ENCODE data around the gene OR2L8. TPM values are rescaled to one million over a fixed set of nuclear protein-coding genes. Genes with fewer than 3 reads are reported as not detected.
"Not testable (repeated sequence)": the region's sequence is repeated elsewhere in the genome, so short reads cannot be mapped to it uniquely, and the experiment has no call there.

OR2L8 gene
- total RNA-seq = not detected in 2 replicates

- no peak for DNase-seq (ENCODE audit: extremely low read depth, low read depth, low spot score)
Measured at GRCh38 chr1:247948558-247948957, at the start of gene OR2L8. Gene OR2L8, plus strand, starts transcription at chr1:247948858. Its CDS starts 0 bp downstream, at chr1:247948858.

GRCh38 chr1:247904122-247904521, 44.5 kb upstream of the OR2L8 start:
- DNase-seq (ENCODE audit: extremely low read depth, low read depth, low spot score) = no peak

- DNase-seq (ENCODE audit: extremely low read depth, low read depth, low spot score) = no peak
Measured at GRCh38 chr1:247905181-247905580, 43.5 kb upstream of the OR2L8 start.

GRCh38 chr1:247905910-247906503, 42.7 kb upstream of the OR2L8 start:
- no peak for DNase-seq (ENCODE audit: extremely low read depth, low read depth, low spot score)

- no peak for DNase-seq (ENCODE audit: extremely low read depth, low read depth, low spot score)
Measured at GRCh38 chr1:247906504-247907047, 42.1 kb upstream of the OR2L8 start.

- DNase-seq (ENCODE audit: extremely low read depth, low read depth, low spot score) = no peak
Measured at GRCh38 chr1:247908766-247909165, 39.9 kb upstream of the OR2L8 start.

GRCh38 chr1:247913786-247914185, 34.9 kb upstream of the OR2L8 start:
- DNase-seq (ENCODE audit: extremely low read depth, low read depth, low spot score) = no peak

GRCh38 chr1:247914941-247915662, 33.6 kb upstream of the OR2L8 start:
- no peak for DNase-seq (ENCODE audit: extremely low read depth, low read depth, low spot score)

GRCh38 chr1:247919952-247920351, 28.7 kb upstream of the OR2L8 start, which contains the start of gene OR2T8:
Gene OR2T8, plus strand, starts transcription at chr1:247920252. Its CDS starts 766 bp downstream, at chr1:247921018.
- DNase-seq (ENCODE audit: extremely low read depth, low read depth, low spot score) = no peak

GRCh38 chr1:247923941-247924340, 24.7 kb upstream of the OR2L8 start:
- no peak for DNase-seq (ENCODE audit: extremely low read depth, low read depth, low spot score)

- no peak for DNase-seq (ENCODE audit: extremely low read depth, low read depth, low spot score)
Measured at GRCh38 chr1:247924868-247925267, 23.8 kb upstream of the OR2L8 start, which contains the start of gene OR2AJ1. Gene OR2AJ1, plus strand, starts transcription at chr1:247924889. Its CDS starts 8,880 bp downstream, at chr1:247933769.

GRCh38 chr1:247933989-247934388, 14.7 kb upstream of the OR2L8 start:
- no peak for DNase-seq (ENCODE audit: extremely low read depth, low read depth, low spot score)

- no peak for DNase-seq (ENCODE audit: extremely low read depth, low read depth, low spot score)
Measured at GRCh38 chr1:247935781-247936180, 12.9 kb upstream of the OR2L8 start.

GRCh38 chr1:247936415-247936814, 12.2 kb upstream of the OR2L8 start:
- DNase-seq (ENCODE audit: extremely low read depth, low read depth, low spot score) = no peak

- not testable (repeated sequence) for DNase-seq (ENCODE audit: extremely low read depth, low read depth, low spot score)
Measured at GRCh38 chr1:247936965-247937734, 11.5 kb upstream of the OR2L8 start.

- no peak for DNase-seq (ENCODE audit: extremely low read depth, low read depth, low spot score)
Measured at GRCh38 chr1:247942624-247943023, 6.0 kb upstream of the OR2L8 start.

- no peak for DNase-seq (ENCODE audit: extremely low read depth, low read depth, low spot score)
Measured at GRCh38 chr1:247953408-247953807, 4.8 kb downstream of the OR2L8 start.

GRCh38 chr1:247961791-247962190, 13.1 kb downstream of the OR2L8 start:
- DNase-seq (ENCODE audit: extremely low read depth, low read depth, low spot score) = no peak

GRCh38 chr1:247962911-247963588, 14.4 kb downstream of the OR2L8 start:
- DNase-seq (ENCODE audit: extremely low read depth, low read depth, low spot score) = no peak

GRCh38 chr1:247964933-247965332, 16.3 kb downstream of the OR2L8 start, which contains the start of gene OR2AK2:
Gene OR2AK2, plus strand, starts transcription at chr1:247965233. Its CDS starts 144 bp downstream, at chr1:247965377.
- no peak for DNase-seq (ENCODE audit: extremely low read depth, low read depth, low spot score)
